Testis (tissue), 3 donors: ENCODE data around the gene INPPL1. TPM values are rescaled to one million over a fixed set of nuclear protein-coding genes. Genes with fewer than 3 reads are reported as not detected.

ENCODE experiments used
- DNase-seq: peaks from one replicate; pipeline ENCODE4 v3.0.0-alpha.2; 2019
- H3K27ac ChIP-seq, 2 donors: fragments of 200-600 bp; sonication (generic); one replicate each; pipeline ENCODE4 v1.5.1; 2019
- H3K27me3 ChIP-seq: fragments of 200-600 bp; sonication (generic); one replicate; pipeline ENCODE4 v1.5.1; 2019
- H3K36me3 ChIP-seq: fragments of 200-600 bp; sonication (generic); one replicate; pipeline ENCODE4 v1.5.1; 2017; ENCODE audit warnings: low read depth; ENCODE audit errors: missing control alignments
- H3K4me1 ChIP-seq: fragments of 200-600 bp; sonication (generic); one replicate; pipeline ENCODE4 v1.5.1; 2019
- H3K4me3 ChIP-seq, 2 donors: fragments of 200-600 bp; sonication (generic); one replicate each; pipeline ENCODE4 v1.5.1; 2017 to 2019
- H3K9me3 ChIP-seq: fragments of 200-600 bp; sonication (generic); one replicate; pipeline ENCODE4 v1.5.1; 2017
- CTCF ChIP-seq, 3 experiments: fragments of 450-650 bp in 2 of 3; fragments of 200-600 bp in 1 of 3; sonication (generic) in 1 of 3; IDR thresholded peaks; one replicate each; pipeline ENCODE4 v1.5.1; 2016 to 2019; ENCODE audit warnings: antibody characterized with exemption in 3 of 3, mild to moderate bottlenecking in 2 of 3, moderate library complexity in 1 of 3
- POLR2A ChIP-seq: fragments of 450-650 bp; IDR thresholded peaks from one replicate; pipeline ENCODE4 v1.6.1; 2017; ENCODE audit warnings: antibody characterized with exemption, mild to moderate bottlenecking, moderate library complexity
- WGBS, 2 donors: methylation state at CpG; one replicate each; pipeline ENCODE4 v1.1.5; 2018; 5-methylcytosine and 5-hydroxymethylcytosine counted together
- intact Hi-C: fragments of 100-400 bp; cut with DNase I; formaldehyde crosslinking; loops from one replicate; pipeline ENCODE4 v1.15.1; 2023; ENCODE audit warnings: low total_unique reads
- polyA plus RNA-seq: library from polyadenylated mRNA; stranded (reverse); fragments of 350-450 nt; fragmentation: Illumina TruSeq; extraction: RNeasy Lipid Tissue Mini Kit (QIAGEN cat#74804); gene quantifications from one replicate; pipeline ENCODE4 v1.2.3, GENCODE V29; 2014; ENCODE audit warnings: low read depth, low replicate concordance; ENCODE audit not compliant: insufficient read depth
- total RNA-seq, 2 donors: library from RNA; depleted of rRNA; stranded (reverse); fragments of >200 nt; gene quantifications; one replicate each; pipeline ENCODE4 v1.2.3, GENCODE V29; 2016

Gene INPPL1
- total and polyA plus RNA-seq, 3 donors from 2014 or later = 48.1 to 132 (median 120) TPM

DNA sequence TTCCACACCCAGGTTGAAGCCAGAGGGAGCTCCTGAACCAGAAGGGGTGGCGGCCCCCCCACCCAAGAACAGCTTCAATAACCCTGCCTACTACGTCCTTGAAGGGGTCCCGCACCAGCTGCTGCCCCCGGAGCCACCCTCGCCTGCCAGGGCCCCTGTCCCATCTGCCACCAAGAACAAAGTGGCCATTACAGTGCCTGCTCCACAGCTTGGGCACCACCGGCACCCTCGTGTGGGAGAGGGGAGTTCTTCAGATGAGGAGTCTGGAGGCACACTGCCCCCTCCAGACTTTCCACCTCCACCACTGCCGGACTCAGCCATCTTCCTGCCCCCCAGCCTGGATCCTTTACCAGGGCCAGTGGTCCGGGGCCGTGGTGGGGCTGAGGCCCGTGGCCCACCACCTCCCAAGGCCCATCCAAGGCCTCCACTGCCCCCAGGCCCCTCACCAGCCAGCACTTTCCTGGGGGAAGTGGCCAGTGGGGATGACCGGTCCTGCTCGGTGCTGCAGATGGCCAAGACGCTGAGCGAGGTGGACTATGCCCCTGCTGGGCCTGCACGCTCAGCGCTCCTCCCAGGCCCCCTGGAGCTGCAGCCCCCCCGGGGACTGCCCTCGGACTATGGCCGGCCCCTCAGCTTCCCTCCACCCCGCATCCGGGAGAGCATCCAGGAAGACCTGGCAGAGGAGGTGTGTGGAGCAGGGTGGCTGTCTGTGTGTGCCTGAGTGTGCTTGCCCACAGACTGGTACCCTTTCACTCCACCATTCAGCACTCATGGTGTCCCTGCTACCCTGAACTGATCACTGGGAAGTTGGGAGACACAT is 12.8 kb downstream of the INPPL1 start:
- H3K36me3 ChIP-seq = no peaks in the 10 kb centered on the region
- DNase-seq = peak; percentile 6
- intact Hi-C loops = no loop called here
- H3K9me3 ChIP-seq = no peaks in the 10 kb centered on the region
- WGBS, 2 donors = 83 to 86% methylated on average over 14 to 19 of the region's 22 CpGs
- H3K4me1 ChIP-seq = peaks cover 10% of the 10 kb centered on the region
- H3K27ac ChIP-seq = no peak overlapping the region
- no peak overlapping the region for H3K4me3 ChIP-seq
- TF ChIP-seq CTCF (IDR thresholded peaks at IDR 0.05) (no peak), POLR2A (no peak)
- H3K27me3 ChIP-seq = no peaks in the 10 kb centered on the region

DNA sequence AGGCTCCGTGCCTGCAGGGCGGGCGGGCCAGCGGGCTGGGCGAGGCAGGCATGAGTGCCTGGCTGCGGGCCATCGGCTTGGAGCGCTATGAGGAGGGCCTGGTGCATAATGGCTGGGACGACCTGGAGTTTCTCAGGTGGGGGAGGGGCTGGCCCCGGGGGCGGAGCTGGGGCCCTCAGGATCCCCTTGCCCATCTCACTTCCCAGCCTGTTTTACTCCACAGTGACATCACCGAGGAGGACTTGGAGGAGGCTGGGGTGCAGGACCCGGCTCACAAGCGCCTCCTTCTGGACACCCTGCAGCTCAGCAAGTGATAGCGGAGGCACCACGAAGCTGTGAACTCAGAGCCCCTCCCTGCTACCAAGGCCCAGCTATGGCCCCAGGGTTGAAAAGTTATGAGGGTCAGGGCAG is 13.5 kb downstream of the INPPL1 start:
- H3K27me3 ChIP-seq = no peaks in the 10 kb centered on the region
- no peaks in the 10 kb centered on the region for H3K36me3 ChIP-seq
- peak; percentile 60 for DNase-seq
- 39 to 54% methylated on average over 11 to 16 of the region's 16 CpGs for WGBS, 2 donors
- intact Hi-C loops = no loop called here
- TF ChIP-seq POLR2A (no peak), CTCF (IDR thresholded peaks at IDR 0.05) (peak in 1 of 3 experiments; percentile 45)
- no peaks in the 10 kb centered on the region for H3K9me3 ChIP-seq
- no peak overlapping the region for H3K4me3 ChIP-seq
- H3K27ac ChIP-seq = no peak overlapping the region
- peaks cover 10% of the 10 kb centered on the region for H3K4me1 ChIP-seq

DNA sequence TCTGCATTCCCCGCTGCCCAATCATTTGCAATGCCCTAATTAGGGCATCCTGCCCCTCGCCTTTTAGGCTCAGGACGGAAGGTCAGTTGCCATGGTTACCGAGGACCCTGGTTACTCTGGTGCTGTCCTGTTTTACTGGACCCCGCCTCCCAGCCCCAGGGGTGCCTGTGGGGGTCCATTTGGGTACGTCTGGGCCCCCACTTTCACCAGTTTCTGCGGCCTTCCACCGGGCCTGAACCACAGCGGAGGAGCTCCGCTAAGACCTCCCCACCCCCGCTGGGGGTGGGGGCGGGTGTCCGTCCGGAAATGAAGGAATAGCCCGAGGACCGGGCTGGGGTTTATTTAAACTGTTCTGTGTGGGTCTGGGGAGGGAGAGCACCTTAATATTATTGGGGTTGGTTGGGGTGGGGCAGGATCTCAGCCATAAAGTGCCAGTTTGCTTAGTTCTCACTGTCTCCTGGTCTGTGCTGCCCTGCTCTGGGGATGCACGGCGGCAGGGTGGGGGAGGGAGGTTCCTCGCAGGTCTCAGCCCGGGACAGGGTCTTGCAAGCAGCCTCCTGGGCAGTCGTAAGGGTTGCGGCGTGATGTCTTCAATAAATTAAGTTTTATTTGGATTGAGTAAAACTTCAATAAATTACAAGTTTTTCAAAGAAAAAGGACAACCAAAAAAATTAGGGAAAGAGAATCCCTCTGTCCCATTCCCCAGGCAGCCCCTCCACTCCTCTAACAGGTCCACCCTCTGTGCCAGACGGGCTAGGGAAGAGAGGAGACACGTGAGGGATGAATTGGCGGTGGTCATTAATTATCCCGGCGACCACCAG is 14.1 kb downstream of the INPPL1 start:
- 46 to 59% methylated on average over 14 to 28 of the region's 28 CpGs for WGBS, 2 donors
- no peak for TF ChIP-seq CTCF (IDR thresholded peaks at IDR 0.05)
- TF ChIP-seq POLR2A = no peak
- no peak for DNase-seq
- Histone ChIP-seq H3K36me3 (no peaks in the 10 kb centered on the region), H3K27me3 (no peaks in the 10 kb centered on the region), H3K9me3 (no peaks in the 10 kb centered on the region), H3K27ac (no peak overlapping the region), H3K4me3 (peak overlapping the region in 1 of 2 donors; percentile 18), H3K4me1 (peaks cover 10% of the 10 kb centered on the region)
- intact Hi-C loops = no loop called here

DNA sequence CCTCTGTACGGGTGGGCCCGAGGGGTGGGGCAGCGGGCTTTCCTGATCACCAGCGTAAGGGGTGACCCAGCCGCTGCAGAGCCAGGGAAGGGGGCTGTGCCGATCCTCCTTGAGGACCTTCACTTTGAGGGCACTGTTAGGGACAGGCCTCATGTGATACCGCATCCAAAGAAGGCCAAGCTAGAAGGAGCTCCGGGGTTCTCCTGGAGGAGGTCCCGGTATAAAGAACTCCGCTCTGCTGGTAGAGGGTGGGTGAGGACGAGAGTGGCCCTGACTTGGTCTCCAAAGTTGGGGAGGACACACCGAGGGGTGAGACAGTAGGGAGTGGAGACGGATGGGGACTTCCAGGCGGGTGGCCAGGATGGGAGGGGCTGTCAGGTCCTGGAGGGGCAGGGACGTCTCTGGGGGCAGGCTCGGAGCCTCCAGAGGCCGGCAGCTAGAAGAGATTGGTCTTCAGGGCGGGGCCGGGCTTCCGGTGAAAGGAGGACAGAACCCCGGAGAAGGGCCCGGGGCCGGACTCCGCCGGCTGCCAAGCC is 14.8 kb downstream of the INPPL1 start:
- intact Hi-C loops = no loop called here
- WGBS, 2 donors = 11 to 12% methylated on average over 21 to 25 of the region's 25 CpGs
- Histone ChIP-seq H3K4me1 (peaks cover 10% of the 10 kb centered on the region), H3K27me3 (peaks cover 3% of the 10 kb centered on the region), H3K9me3 (no peaks in the 10 kb centered on the region), H3K4me3 (peak overlapping the region; percentile 10 to 34), H3K27ac (no peak overlapping the region), H3K36me3 (no peaks in the 10 kb centered on the region)
- DNase-seq = no peak
- TF ChIP-seq POLR2A (no peak), CTCF (IDR thresholded peaks at IDR 0.05) (no peak)
